GM12878 (cell line): ENCODE data around the gene LMCD1. TPM values are rescaled to one million over a fixed set of nuclear protein-coding genes. Genes with fewer than 3 reads are reported as not detected.
A peak's percentile ranks its signal among the peaks of the same experiment; 100 is the strongest.

Experiments
- CBX5 ChIP-seq: sonication (generic); IDR thresholded peaks from 2 replicates; pipeline ENCODE4 v1.6.1; 2016; ENCODE audit warnings: low read depth, moderate library complexity, mild to moderate bottlenecking, inconsistent platforms
- CHD1 ChIP-seq: IDR thresholded peaks from 2 replicates; pipeline ENCODE4 v1.6.1; 2012; ENCODE audit warnings: low read depth, low read length, improper control_type of control experiment
- CHD4 ChIP-seq: fragments of 200-600 bp; sonication (generic); IDR thresholded peaks from 2 replicates; pipeline ENCODE4 v1.6.1; 2016; ENCODE audit warnings: mild to moderate bottlenecking
- CREM ChIP-seq: IDR thresholded peaks from 2 replicates; pipeline ENCODE4 v1.6.1; 2014; ENCODE audit warnings: antibody characterized with exemption, low read depth
- EP300 ChIP-seq, 2 experiments: fragments of 150-350 bp in 1 of 2; IDR thresholded peaks; 2 replicates each; pipeline ENCODE4 v1.6.1; 2011 to 2012; ENCODE audit warnings: low read depth in 2 of 2, low read length in 2 of 2, borderline replicate concordance in 1 of 2, improper control_type of control experiment in 1 of 2, inconsistent platforms in 1 of 2; ENCODE audit not compliant: control insufficient read depth in 1 of 2
- ETV6 ChIP-seq, 2 experiments: fragments of 450-650 bp in 1 of 2; IDR thresholded peaks in 1 of 2; conservative IDR thresholded peaks in 1 of 2; 2 replicates each; pipeline ENCODE4 v1.6.1; 2014; ENCODE audit warnings: antibody characterized with exemption in 1 of 2, borderline replicate concordance in 1 of 2, low read depth in 1 of 2, mild to moderate bottlenecking in 1 of 2, moderate library complexity in 1 of 2
- MEF2A ChIP-seq: IDR thresholded peaks from 2 replicates; pipeline ENCODE4 v1.6.1; 2011; ENCODE audit warnings: low read depth, mild to moderate bottlenecking, low read length, moderate library complexity; ENCODE audit not compliant: insufficient read depth
- MTA3 ChIP-seq: IDR thresholded peaks from 2 replicates; pipeline ENCODE4 v1.6.1; 2012; ENCODE audit warnings: low read length, inconsistent platforms, borderline replicate concordance
- NFIC ChIP-seq: IDR thresholded peaks from 2 replicates; pipeline ENCODE4 v1.6.1; 2012; ENCODE audit warnings: low read depth, mild to moderate bottlenecking, inconsistent platforms, low read length, moderate library complexity
- NKRF ChIP-seq: fragments of 450-650 bp; conservative IDR thresholded peaks from 2 replicates; pipeline ENCODE4 v1.6.1; 2017; ENCODE audit warnings: mild to moderate bottlenecking, moderate library complexity
- PAX5 ChIP-seq: IDR thresholded peaks from 2 replicates; pipeline ENCODE4 v1.6.1; 2011; ENCODE audit warnings: low read depth, low read length, borderline replicate concordance
- POU2F2 ChIP-seq: IDR thresholded peaks from 3 replicates; pipeline ENCODE4 v1.6.1; 2011; ENCODE audit warnings: low read depth, mild to moderate bottlenecking, low read length, borderline replicate concordance
- RUNX3 ChIP-seq: IDR thresholded peaks from 2 replicates; pipeline ENCODE4 v1.6.1; 2012; ENCODE audit warnings: low read length, inconsistent platforms
- SMARCA5 ChIP-seq: fragments of 450-650 bp; IDR thresholded peaks from 2 replicates; pipeline ENCODE4 v1.6.1; 2017; ENCODE audit warnings: mild to moderate bottlenecking
- SP1 ChIP-seq: IDR thresholded peaks from one replicate; pipeline ENCODE4 v1.6.1; 2011; ENCODE audit warnings: low read depth, low read length
- STAT3 ChIP-seq: IDR thresholded peaks from 2 replicates; pipeline ENCODE4 v1.6.1; 2011; ENCODE audit warnings: low read depth, low read length, improper control_type of control experiment
- TBL1XR1 ChIP-seq: IDR thresholded peaks from 2 replicates; pipeline ENCODE4 v1.6.1; 2012; ENCODE audit warnings: low read depth, low read length, improper control_type of control experiment
- TCF7 ChIP-seq: IDR thresholded peaks from 2 replicates; pipeline ENCODE4 v1.6.1; 2014; ENCODE audit warnings: antibody characterized with exemption, borderline replicate concordance
- YY1 ChIP-seq: IDR thresholded peaks from 2 replicates; pipeline ENCODE4 v1.6.1; 2011; ENCODE audit warnings: low read depth, mild to moderate bottlenecking, low read length
- ZBTB33 ChIP-seq: fragments of 450-650 bp; IDR thresholded peaks from 2 replicates; pipeline ENCODE4 v1.6.1; 2017; ENCODE audit warnings: mild to moderate bottlenecking
- ZNF274 ChIP-seq: IDR thresholded peaks from one replicate; pipeline ENCODE4 v1.8.0; 2011; ENCODE audit not compliant: insufficient read length, insufficient read depth
- ZZZ3 ChIP-seq: IDR thresholded peaks from 2 replicates; pipeline ENCODE4 v1.6.1; 2011; ENCODE audit warnings: low read depth; ENCODE audit not compliant: control insufficient read depth, insufficient read length
- polyA plus RNA-seq, 11 experiments: library from polyadenylated mRNA; depleted of rRNA in 4 of 11; unstranded in 6 of 11; stranded (reverse) in 5 of 11; fragments of >200 nt; fragmentation: Nextera tagmentation in 4 of 11; fragmentation: Illumina TruSeq in 1 of 11; extraction: Ambion mirVana in 4 of 11; extraction: Trizol in 1 of 11; gene quantifications; 1 replicate in 1 of 11; 2 replicates in 10 of 11; pipeline versions ENCODE4 v1.2.1 to v1.2.3, GENCODE V29; 2011 to 2016; ENCODE audit warnings: inconsistent platforms in 2 of 11, missing spikeins in 2 of 11, low read depth in 1 of 11
- total RNA-seq, 4 experiments: library from RNA; depleted of rRNA in 3 of 4; stranded (reverse); fragments of >200 nt in 3 of 4; fragmentation: Illumina TruSeq in 1 of 4; extraction: Trizol in 1 of 4; gene quantifications; 2 replicates each; pipeline versions ENCODE4 v1.2.1 to v1.2.3, GENCODE V29; 2013 to 2021
- TF ChIP-seq, protein P1 (sequence below): IDR thresholded peaks from 2 replicates; pipeline ENCODE4 v1.6.1; 2012; ENCODE audit warnings: mild to moderate bottlenecking, low read depth, low read length
- TF ChIP-seq, protein P2 (sequence below): IDR thresholded peaks from 2 replicates; pipeline ENCODE4 v1.6.1; 2011; ENCODE audit warnings: borderline replicate concordance, low read depth, mild to moderate bottlenecking, moderate library complexity, low read length; ENCODE audit not compliant: insufficient read depth, poor library complexity, severe bottlenecking

Gene LMCD1
- total and polyA plus RNA-seq, 10 of the 15 experiments (the other 5 are each of a cell fraction or from before 2014, with no cell fraction given): 0.27 to 6.4 (median 1.7) TPM

GRCh38 chr3:8579096-8579495 lies 77.5 kb downstream of the LMCD1 start (continued):
- TF ChIP-seq MEF2A (no peak), NFIC (0 out of 2 replicates have a peak, but pooled peaks have one; percentile 31), CHD4 (no peak), EP300 (IDR thresholded peaks at IDR 0.05; ENCODE audit: borderline replicate concordance in 1 of 2, control insufficient read depth in 1 of 2, low read depth in 2 of 2, low read length in 2 of 2) (peak in 1 of 2 experiments; percentile 39; a peak in 1 of 4 replicates), PAX5 (peak; percentile 20; the same call in 1 of the 2 replicates), RUNX3 (peak; percentile 55), SP1 (no peak), ETV6 (conservative IDR thresholded peaks at IDR 0.05 in 1 of 2, IDR thresholded peaks at IDR 0.05 in 1 of 2; ENCODE audit: borderline replicate concordance in 1 of 2, low read depth in 1 of 2) (peak in 1 of 2 experiments; percentile 83; a peak in 2 of 4 replicates), MTA3 (no peak), CBX5 (no peak), CHD1 (no peak), ZZZ3 (no peak), POU2F2 (no peak), CREM (peak; percentile 48; the same call in 1 of the 2 replicates), YY1 (peak; percentile 78), ZBTB33 (no peak), STAT3 (no peak), SMARCA5 (no peak), TBL1XR1 (no peak), ZNF274 (no peak), TCF7 (no peak), NKRF (no peak)
- TF ChIP-seq, protein P1, sequence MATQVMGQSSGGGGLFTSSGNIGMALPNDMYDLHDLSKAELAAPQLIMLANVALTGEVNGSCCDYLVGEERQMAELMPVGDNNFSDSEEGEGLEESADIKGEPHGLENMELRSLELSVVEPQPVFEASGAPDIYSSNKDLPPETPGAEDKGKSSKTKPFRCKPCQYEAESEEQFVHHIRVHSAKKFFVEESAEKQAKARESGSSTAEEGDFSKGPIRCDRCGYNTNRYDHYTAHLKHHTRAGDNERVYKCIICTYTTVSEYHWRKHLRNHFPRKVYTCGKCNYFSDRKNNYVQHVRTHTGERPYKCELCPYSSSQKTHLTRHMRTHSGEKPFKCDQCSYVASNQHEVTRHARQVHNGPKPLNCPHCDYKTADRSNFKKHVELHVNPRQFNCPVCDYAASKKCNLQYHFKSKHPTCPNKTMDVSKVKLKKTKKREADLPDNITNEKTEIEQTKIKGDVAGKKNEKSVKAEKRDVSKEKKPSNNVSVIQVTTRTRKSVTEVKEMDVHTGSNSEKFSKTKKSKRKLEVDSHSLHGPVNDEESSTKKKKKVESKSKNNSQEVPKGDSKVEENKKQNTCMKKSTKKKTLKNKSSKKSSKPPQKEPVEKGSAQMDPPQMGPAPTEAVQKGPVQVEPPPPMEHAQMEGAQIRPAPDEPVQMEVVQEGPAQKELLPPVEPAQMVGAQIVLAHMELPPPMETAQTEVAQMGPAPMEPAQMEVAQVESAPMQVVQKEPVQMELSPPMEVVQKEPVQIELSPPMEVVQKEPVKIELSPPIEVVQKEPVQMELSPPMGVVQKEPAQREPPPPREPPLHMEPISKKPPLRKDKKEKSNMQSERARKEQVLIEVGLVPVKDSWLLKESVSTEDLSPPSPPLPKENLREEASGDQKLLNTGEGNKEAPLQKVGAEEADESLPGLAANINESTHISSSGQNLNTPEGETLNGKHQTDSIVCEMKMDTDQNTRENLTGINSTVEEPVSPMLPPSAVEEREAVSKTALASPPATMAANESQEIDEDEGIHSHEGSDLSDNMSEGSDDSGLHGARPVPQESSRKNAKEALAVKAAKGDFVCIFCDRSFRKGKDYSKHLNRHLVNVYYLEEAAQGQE: no peak
- TF ChIP-seq, protein P2, sequence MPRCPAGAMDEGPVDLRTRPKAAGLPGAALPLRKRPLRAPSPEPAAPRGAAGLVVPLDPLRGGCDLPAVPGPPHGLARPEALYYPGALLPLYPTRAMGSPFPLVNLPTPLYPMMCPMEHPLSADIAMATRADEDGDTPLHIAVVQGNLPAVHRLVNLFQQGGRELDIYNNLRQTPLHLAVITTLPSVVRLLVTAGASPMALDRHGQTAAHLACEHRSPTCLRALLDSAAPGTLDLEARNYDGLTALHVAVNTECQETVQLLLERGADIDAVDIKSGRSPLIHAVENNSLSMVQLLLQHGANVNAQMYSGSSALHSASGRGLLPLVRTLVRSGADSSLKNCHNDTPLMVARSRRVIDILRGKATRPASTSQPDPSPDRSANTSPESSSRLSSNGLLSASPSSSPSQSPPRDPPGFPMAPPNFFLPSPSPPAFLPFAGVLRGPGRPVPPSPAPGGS: no peak
